Stimulated activated naive CD8-positive, alpha-beta T cell treated with anti-CD3 and anti-CD28 coated beads, Interleukin-15, Interleukin-2, amounts not matched to agents 100 ng/mL and 50 ng/mL, for 24 hours (primary cell): ENCODE data around the gene SLC1A2.

ENCODE experiments used
- H3K27ac Mint-ChIP-seq: one replicate; pipeline ENCODE4 v1.8.0; 2021; ENCODE audit warnings: mild to moderate bottlenecking, mixed read lengths
- H3K27me3 Mint-ChIP-seq: one replicate; pipeline ENCODE4 v1.8.0; 2021; ENCODE audit warnings: mixed read lengths
- H3K36me3 Mint-ChIP-seq: one replicate; pipeline ENCODE4 v1.8.0; 2021; ENCODE audit warnings: low read depth, mixed read lengths
- H3K4me1 Mint-ChIP-seq: one replicate; pipeline ENCODE4 v1.8.0; 2021; ENCODE audit warnings: low read depth, mixed read lengths
- H3K4me3 Mint-ChIP-seq: one replicate; pipeline ENCODE4 v1.8.0; 2021; ENCODE audit warnings: mild to moderate bottlenecking, mixed read lengths
- H3K9me3 Mint-ChIP-seq: one replicate; pipeline ENCODE4 v1.8.0; 2021; ENCODE audit warnings: mixed read lengths

The SLC1A2 gene

GRCh38 chr11:35265755-35266454 is 153.5 kb downstream of the SLC1A2 start:
- peaks cover 6% of the 10 kb centered on the region for H3K9me3 Mint-ChIP-seq
- H3K4me1 Mint-ChIP-seq = peaks cover 13% of the 10 kb centered on the region
- no peaks in the 10 kb centered on the region for H3K36me3 Mint-ChIP-seq
- no peaks in the 10 kb centered on the region for H3K27me3 Mint-ChIP-seq
- H3K4me3 Mint-ChIP-seq = no peak overlapping the region
- peak overlapping the region; percentile 29 for H3K27ac Mint-ChIP-seq

GRCh38 chr11:35262735-35263134 is 156.6 kb downstream of the SLC1A2 start:
- H3K27me3 Mint-ChIP-seq = peaks cover 6% of the 10 kb centered on the region
- H3K27ac Mint-ChIP-seq = no peak overlapping the region
- no peak overlapping the region for H3K4me3 Mint-ChIP-seq
- H3K9me3 Mint-ChIP-seq = no peaks in the 10 kb centered on the region
- H3K36me3 Mint-ChIP-seq = no peaks in the 10 kb centered on the region
- H3K4me1 Mint-ChIP-seq = peaks cover 7% of the 10 kb centered on the region

GRCh38 chr11:35262056-35262455 is 157.3 kb downstream of the SLC1A2 start:
- Mint-ChIP-seq H3K27me3 (peaks cover 6% of the 10 kb centered on the region), H3K4me3 (no peak overlapping the region), H3K9me3 (no peaks in the 10 kb centered on the region), H3K27ac (no peak overlapping the region), H3K4me1 (peaks cover 10% of the 10 kb centered on the region), H3K36me3 (no peaks in the 10 kb centered on the region)

- Mint-ChIP-seq H3K4me1 (peaks cover 15% of the 10 kb centered on the region), H3K4me3 (no peak overlapping the region), H3K36me3 (no peaks in the 10 kb centered on the region), H3K27ac (no peak overlapping the region), H3K27me3 (peaks cover 6% of the 10 kb centered on the region), H3K9me3 (no peaks in the 10 kb centered on the region)
Observed at GRCh38 chr11:35261197-35261596, 158.2 kb downstream of the SLC1A2 start.

- Mint-ChIP-seq H3K4me3 (no peak overlapping the region), H3K9me3 (no peaks in the 10 kb centered on the region), H3K27ac (no peak overlapping the region), H3K36me3 (no peaks in the 10 kb centered on the region), H3K4me1 (peaks cover 18% of the 10 kb centered on the region), H3K27me3 (peaks cover 6% of the 10 kb centered on the region)
Observed at GRCh38 chr11:35260342-35260985, 158.9 kb downstream of the SLC1A2 start.

GRCh38 chr11:35259529-35259928 is 159.8 kb downstream of the SLC1A2 start:
- Mint-ChIP-seq H3K36me3 (no peaks in the 10 kb centered on the region), H3K4me3 (no peak overlapping the region), H3K27ac (no peak overlapping the region), H3K4me1 (peaks cover 18% of the 10 kb centered on the region), H3K27me3 (peaks cover 6% of the 10 kb centered on the region), H3K9me3 (no peaks in the 10 kb centered on the region)

- Mint-ChIP-seq H3K9me3 (no peaks in the 10 kb centered on the region), H3K27ac (no peak overlapping the region), H3K27me3 (peaks cover 6% of the 10 kb centered on the region), H3K4me3 (no peak overlapping the region), H3K4me1 (peaks cover 18% of the 10 kb centered on the region), H3K36me3 (no peaks in the 10 kb centered on the region)
Observed at GRCh38 chr11:35257281-35257680, 162.1 kb downstream of the SLC1A2 start.

- no peaks in the 10 kb centered on the region for H3K9me3 Mint-ChIP-seq
- no peak overlapping the region for H3K4me3 Mint-ChIP-seq
- H3K27me3 Mint-ChIP-seq = peaks cover 6% of the 10 kb centered on the region
- no peaks in the 10 kb centered on the region for H3K36me3 Mint-ChIP-seq
- H3K4me1 Mint-ChIP-seq = peaks cover 22% of the 10 kb centered on the region
- no peak overlapping the region for H3K27ac Mint-ChIP-seq
Observed at GRCh38 chr11:35256296-35256695, 163.1 kb downstream of the SLC1A2 start.

GRCh38 chr11:35255514-35255913 is 163.8 kb downstream of the SLC1A2 start:
- Mint-ChIP-seq H3K27me3 (peaks cover 6% of the 10 kb centered on the region), H3K36me3 (no peaks in the 10 kb centered on the region), H3K4me3 (no peak overlapping the region), H3K27ac (no peak overlapping the region), H3K9me3 (no peaks in the 10 kb centered on the region), H3K4me1 (peaks cover 22% of the 10 kb centered on the region)

GRCh38 chr11:35253237-35253636 is 166.1 kb downstream of the SLC1A2 start:
- Mint-ChIP-seq H3K36me3 (no peaks in the 10 kb centered on the region), H3K4me3 (no peak overlapping the region), H3K27ac (no peak overlapping the region), H3K27me3 (no peaks in the 10 kb centered on the region), H3K9me3 (no peaks in the 10 kb centered on the region), H3K4me1 (peaks cover 23% of the 10 kb centered on the region)

GRCh38 chr11:35250621-35251020 is 168.7 kb downstream of the SLC1A2 start:
- no peaks in the 10 kb centered on the region for H3K36me3 Mint-ChIP-seq
- H3K4me3 Mint-ChIP-seq = no peak overlapping the region
- H3K9me3 Mint-ChIP-seq = no peaks in the 10 kb centered on the region
- peaks cover 29% of the 10 kb centered on the region for H3K4me1 Mint-ChIP-seq
- no peaks in the 10 kb centered on the region for H3K27me3 Mint-ChIP-seq
- no peak overlapping the region for H3K27ac Mint-ChIP-seq

- no peaks in the 10 kb centered on the region for H3K27me3 Mint-ChIP-seq
- no peaks in the 10 kb centered on the region for H3K36me3 Mint-ChIP-seq
- H3K4me3 Mint-ChIP-seq = no peak overlapping the region
- peaks cover 30% of the 10 kb centered on the region for H3K4me1 Mint-ChIP-seq
- no peak overlapping the region for H3K27ac Mint-ChIP-seq
- no peaks in the 10 kb centered on the region for H3K9me3 Mint-ChIP-seq
Observed at GRCh38 chr11:35250192-35250591, 169.2 kb downstream of the SLC1A2 start.

GRCh38 chr11:35248558-35249323 is 170.6 kb downstream of the SLC1A2 start:
- no peaks in the 10 kb centered on the region for H3K36me3 Mint-ChIP-seq
- peaks cover 41% of the 10 kb centered on the region for H3K4me1 Mint-ChIP-seq
- no peak overlapping the region for H3K27ac Mint-ChIP-seq
- no peaks in the 10 kb centered on the region for H3K9me3 Mint-ChIP-seq
- no peak overlapping the region for H3K4me3 Mint-ChIP-seq
- no peaks in the 10 kb centered on the region for H3K27me3 Mint-ChIP-seq

GRCh38 chr11:35247863-35248262 is 171.5 kb downstream of the SLC1A2 start:
- H3K4me1 Mint-ChIP-seq = peaks cover 49% of the 10 kb centered on the region
- H3K27ac Mint-ChIP-seq = peak overlapping the region; percentile 42
- no peak overlapping the region for H3K4me3 Mint-ChIP-seq
- H3K9me3 Mint-ChIP-seq = no peaks in the 10 kb centered on the region
- no peaks in the 10 kb centered on the region for H3K27me3 Mint-ChIP-seq
- peaks cover 3% of the 10 kb centered on the region for H3K36me3 Mint-ChIP-seq

- Mint-ChIP-seq H3K4me3 (no peak overlapping the region), H3K4me1 (peaks cover 54% of the 10 kb centered on the region), H3K27me3 (no peaks in the 10 kb centered on the region), H3K27ac (peak overlapping the region; percentile 4), H3K36me3 (peaks cover 3% of the 10 kb centered on the region), H3K9me3 (no peaks in the 10 kb centered on the region)
Observed at GRCh38 chr11:35247428-35247827, 171.9 kb downstream of the SLC1A2 start.
